ENCODE results near the gene TMEM17.

TMEM17 gene

GRCh38 chr2:62471404-62471803 is 34.6 kb downstream of the TMEM17 start:
- H2AFZ ChIP-seq (ENCODE audit: low read depth, low read length, severe bottlenecking) = no peak overlapping the region
- no peaks in the 10 kb centered on the region for H3K9me3 ChIP-seq (ENCODE audit: insufficient read depth, low read length)
- no peak overlapping the region for H3K4me3 ChIP-seq (ENCODE audit: insufficient read depth, low read length, poor library complexity, severe bottlenecking)
- no peaks in the 10 kb centered on the region for H3F3A ChIP-seq (ENCODE audit: insufficient read depth)
- no peaks in the 10 kb centered on the region for H4K20me1 ChIP-seq (ENCODE audit: low read depth, low read length)
- TF ChIP-seq, protein P1, sequence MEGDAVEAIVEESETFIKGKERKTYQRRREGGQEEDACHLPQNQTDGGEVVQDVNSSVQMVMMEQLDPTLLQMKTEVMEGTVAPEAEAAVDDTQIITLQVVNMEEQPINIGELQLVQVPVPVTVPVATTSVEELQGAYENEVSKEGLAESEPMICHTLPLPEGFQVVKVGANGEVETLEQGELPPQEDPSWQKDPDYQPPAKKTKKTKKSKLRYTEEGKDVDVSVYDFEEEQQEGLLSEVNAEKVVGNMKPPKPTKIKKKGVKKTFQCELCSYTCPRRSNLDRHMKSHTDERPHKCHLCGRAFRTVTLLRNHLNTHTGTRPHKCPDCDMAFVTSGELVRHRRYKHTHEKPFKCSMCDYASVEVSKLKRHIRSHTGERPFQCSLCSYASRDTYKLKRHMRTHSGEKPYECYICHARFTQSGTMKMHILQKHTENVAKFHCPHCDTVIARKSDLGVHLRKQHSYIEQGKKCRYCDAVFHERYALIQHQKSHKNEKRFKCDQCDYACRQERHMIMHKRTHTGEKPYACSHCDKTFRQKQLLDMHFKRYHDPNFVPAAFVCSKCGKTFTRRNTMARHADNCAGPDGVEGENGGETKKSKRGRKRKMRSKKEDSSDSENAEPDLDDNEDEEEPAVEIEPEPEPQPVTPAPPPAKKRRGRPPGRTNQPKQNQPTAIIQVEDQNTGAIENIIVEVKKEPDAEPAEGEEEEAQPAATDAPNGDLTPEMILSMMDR (IDR thresholded peaks at IDR 0.05; ENCODE audit: insufficient read depth, low read length, poor library complexity, severe bottlenecking) = no peak
- no peak for TF ChIP-seq EZH2phosphoT487 (conservative IDR thresholded peaks at IDR 0.05; ENCODE audit: low read length)
- no peaks in the 10 kb centered on the region for H3K79me2 ChIP-seq (ENCODE audit: insufficient read depth, low read length)
- no peaks in the 10 kb centered on the region for H3K9me2 ChIP-seq (replicated peaks; ENCODE audit: insufficient read depth, low read length)
- no peak overlapping the region for H3K27ac ChIP-seq (ENCODE audit: low read depth, low read length)
- H3K9ac ChIP-seq (ENCODE audit: low read length) = no peak overlapping the region
- H3K36me3 ChIP-seq (ENCODE audit: low read length) = no peaks in the 10 kb centered on the region
- no peaks in the 10 kb centered on the region for H3K27me3 ChIP-seq (ENCODE audit: low read length)
- H3K4me2 ChIP-seq (ENCODE audit: low read depth, low read length, poor library complexity, severe bottlenecking) = no peak overlapping the region

DNA sequence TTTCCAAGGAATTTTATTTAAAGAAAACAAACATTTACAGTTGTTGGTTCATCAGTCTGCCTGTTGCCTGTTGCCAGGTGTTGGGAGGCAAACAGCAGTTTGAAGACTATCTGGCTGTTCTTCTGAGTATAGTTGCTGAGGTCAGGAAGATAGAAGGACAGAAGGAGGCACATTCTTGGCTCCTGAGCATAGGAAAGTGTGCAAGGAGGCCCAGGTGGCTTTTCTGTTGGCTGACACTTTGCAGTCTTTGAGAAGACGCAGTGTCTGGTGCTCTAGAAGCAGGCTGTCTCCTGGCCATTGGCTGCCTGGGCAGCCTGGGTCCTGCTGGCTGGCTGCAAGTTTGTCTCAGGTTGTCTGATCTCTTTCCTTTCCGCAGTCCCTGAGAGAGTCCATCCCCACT is 36.4 kb downstream of the TMEM17 start:
- Histone ChIP-seq H3K27ac (ENCODE audit: low read depth, low read length) (no peak overlapping the region), H3K27me3 (ENCODE audit: low read length) (no peaks in the 10 kb centered on the region), H3K4me3 (ENCODE audit: insufficient read depth, low read length, poor library complexity, severe bottlenecking) (no peak overlapping the region), H3F3A (ENCODE audit: insufficient read depth) (no peaks in the 10 kb centered on the region), H3K9me3 (ENCODE audit: insufficient read depth, low read length) (no peaks in the 10 kb centered on the region), H3K4me2 (ENCODE audit: low read depth, low read length, poor library complexity, severe bottlenecking) (no peak overlapping the region), H3K9me2 (replicated peaks; ENCODE audit: insufficient read depth, low read length) (no peaks in the 10 kb centered on the region), H3K36me3 (ENCODE audit: low read length) (no peaks in the 10 kb centered on the region), H3K79me2 (ENCODE audit: insufficient read depth, low read length) (no peaks in the 10 kb centered on the region), H2AFZ (ENCODE audit: low read depth, low read length, severe bottlenecking) (no peak overlapping the region), H3K9ac (ENCODE audit: low read length) (no peak overlapping the region), H4K20me1 (ENCODE audit: low read depth, low read length) (no peaks in the 10 kb centered on the region)
- TF ChIP-seq, protein P1 (IDR thresholded peaks at IDR 0.05; ENCODE audit: insufficient read depth, low read length, poor library complexity, severe bottlenecking) = no peak
- TF ChIP-seq EZH2phosphoT487 (conservative IDR thresholded peaks at IDR 0.05; ENCODE audit: low read length) = no peak

- H4K20me1 ChIP-seq (ENCODE audit: low read depth, low read length) = no peaks in the 10 kb centered on the region
These were observed 36.9 kb downstream of the TMEM17 start for GRCh38 chr2:62469114-62469513.

More at GRCh38 chr2:62469114-62469513, 36.9 kb downstream of the TMEM17 start:
- Histone ChIP-seq H3F3A (ENCODE audit: insufficient read depth) (no peaks in the 10 kb centered on the region), H3K79me2 (ENCODE audit: insufficient read depth, low read length) (no peaks in the 10 kb centered on the region), H3K27me3 (ENCODE audit: low read length) (no peaks in the 10 kb centered on the region), H3K9ac (ENCODE audit: low read length) (no peak overlapping the region), H3K9me3 (ENCODE audit: insufficient read depth, low read length) (no peaks in the 10 kb centered on the region), H3K4me3 (ENCODE audit: insufficient read depth, low read length, poor library complexity, severe bottlenecking) (no peak overlapping the region), H3K4me2 (ENCODE audit: low read depth, low read length, poor library complexity, severe bottlenecking) (no peak overlapping the region), H3K27ac (ENCODE audit: low read depth, low read length) (no peak overlapping the region), H2AFZ (ENCODE audit: low read depth, low read length, severe bottlenecking) (no peak overlapping the region), H3K9me2 (replicated peaks; ENCODE audit: insufficient read depth, low read length) (no peaks in the 10 kb centered on the region), H3K36me3 (ENCODE audit: low read length) (no peaks in the 10 kb centered on the region)
- TF ChIP-seq, protein P1 (IDR thresholded peaks at IDR 0.05; ENCODE audit: insufficient read depth, low read length, poor library complexity, severe bottlenecking) = no peak
- no peak for TF ChIP-seq EZH2phosphoT487 (conservative IDR thresholded peaks at IDR 0.05; ENCODE audit: low read length)

Data from SU-DHL-6 (cell line).